ENCODE results near the gene ZNF709.
A peak's percentile ranks its signal among the peaks of the same experiment; 100 is the strongest.
"Not testable (repeated sequence)": the region's sequence is repeated elsewhere in the genome, so short reads cannot be mapped to it uniquely, and the experiment has no call there.

The ZNF709 gene

GRCh38 chr19:12450844-12451243, 33.8 kb downstream of the ZNF709 start:
- no peak for DNase-seq (ENCODE audit: low spot score)

- no peak for DNase-seq (ENCODE audit: low spot score)
Measured at GRCh38 chr19:12448808-12449207, 35.8 kb downstream of the ZNF709 start.

GRCh38 chr19:12440541-12441316, 43.9 kb downstream of the ZNF709 start, which contains the start of gene ZNF443:
TSS of gene ZNF443 (minus strand) at chr19:12441021. CDS start at chr19:12440914, 107 bp downstream.
- peak; percentile 98 for DNase-seq (ENCODE audit: low spot score)

- peak; percentile 3 for DNase-seq (ENCODE audit: low spot score)
Measured at GRCh38 chr19:12439686-12440540, 44.7 kb downstream of the ZNF709 start.

GRCh38 chr19:12430726-12431299, 53.8 kb downstream of the ZNF709 start:
- DNase-seq (ENCODE audit: low spot score) = not testable (repeated sequence)

GRCh38 chr19:12425888-12426274, 58.7 kb downstream of the ZNF709 start:
- DNase-seq (ENCODE audit: low spot score) = no peak

GRCh38 chr19:12425236-12425887, 59.3 kb downstream of the ZNF709 start:
- DNase-seq (ENCODE audit: low spot score) = no peak

- DNase-seq (ENCODE audit: low spot score) = not testable (repeated sequence)
Measured at GRCh38 chr19:12417273-12417672, 67.3 kb downstream of the ZNF709 start.

- no peak for DNase-seq (ENCODE audit: low spot score)
Measured at GRCh38 chr19:12411893-12412292, 72.7 kb downstream of the ZNF709 start.

All from CD4-positive, alpha-beta T cell treated with Interleukin-6 at 100 ng/mL for 8 hours (primary cell).